ENCODE results near the gene WHRN. TPM values are rescaled to one million over a fixed set of nuclear protein-coding genes. Genes with fewer than 3 reads are reported as not detected.

WHRN gene
- total RNA-seq, 4 donors from 2014 or later: 8.1 to 12.6 (median 10.7) TPM

DNA sequence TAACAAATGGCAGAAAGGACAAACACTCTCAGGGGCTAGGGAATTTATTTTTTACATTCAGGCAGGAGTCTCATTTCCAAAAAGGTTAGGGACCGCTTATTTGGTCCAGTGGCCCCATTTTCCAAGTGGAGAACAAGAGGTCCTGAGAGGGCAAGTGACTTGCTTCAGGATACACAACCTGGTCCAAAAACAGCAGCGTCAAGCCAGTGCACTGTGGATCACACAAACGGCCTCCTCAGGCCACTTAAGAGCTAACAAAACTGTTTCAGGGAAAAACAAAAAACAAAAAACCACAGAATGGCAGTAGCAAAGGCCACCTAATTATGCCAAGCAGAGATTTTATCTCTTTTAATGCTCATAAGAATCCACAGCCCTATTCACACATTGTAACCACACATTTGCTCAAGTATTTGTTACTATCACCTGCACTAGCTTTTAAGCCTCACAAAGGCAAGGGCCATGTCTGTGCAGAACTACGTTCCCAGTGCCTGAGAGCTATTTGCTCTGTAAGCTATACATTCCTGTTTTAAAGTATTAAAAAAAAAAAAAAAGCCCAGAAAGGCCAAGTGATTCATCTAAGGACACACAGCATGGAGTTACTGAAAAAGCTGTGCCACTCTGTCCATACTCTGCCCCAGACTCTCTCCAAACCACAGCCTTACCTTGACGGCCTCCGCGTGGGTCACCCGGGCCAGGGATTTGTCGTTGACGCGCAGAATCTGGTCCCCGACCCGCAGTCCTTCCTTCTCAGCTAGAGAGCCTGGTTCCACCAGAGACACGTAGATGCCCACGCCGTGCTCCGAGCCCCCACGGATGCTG is 1.5 kb downstream of the WHRN start:
- no peak for DNase-seq (ENCODE audit: extremely low spot score)
- Histone ChIP-seq H3K4me1 (peaks cover 11 to 61% (median 54%) of the 10 kb centered on the region in 4 donors), H3K9me3 (no peaks in the 10 kb centered on the region), H3K36me3 (no peaks in the 10 kb centered on the region), H3K4me3 (peak overlapping the region; percentile 61 to 89 (median 68)), H3K27me3 (no peaks in the 10 kb centered on the region), H3K27ac (replicated peaks in 1 of 4) (peak overlapping the region; percentile 87 to 90 (median 88))
- TF ChIP-seq EP300 (IDR thresholded peaks at IDR 0.05): no peak
- WGBS: 64% methylated on average over 16 of the region's 18 CpGs
- intact Hi-C loops (cut with DNase I): loop anchor here (5.0 to 10.0 kb wide), 2 partner anchors 84 to 111 kb away; partner anchors contain the start of genes ATP6V1G1 and TMEM268

DNA sequence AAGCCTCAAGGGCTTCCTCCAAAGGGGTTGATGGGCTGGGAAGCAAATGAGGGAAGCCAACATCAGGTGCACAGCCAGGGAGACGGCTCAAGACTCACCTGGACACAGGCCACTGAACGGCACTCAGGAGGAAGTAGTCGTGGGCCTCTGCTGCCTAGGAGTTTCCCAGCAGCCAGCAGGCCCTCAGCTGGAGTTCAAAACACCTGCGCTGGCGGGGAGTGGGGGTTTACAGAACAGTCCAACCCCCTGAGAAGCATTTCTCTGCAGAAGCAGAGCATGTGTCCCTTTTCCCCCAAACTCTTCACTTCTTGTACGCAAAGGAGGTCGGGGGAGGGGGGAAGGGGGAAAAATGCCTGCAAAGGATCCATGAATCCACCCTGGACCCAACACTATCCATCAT is 2.3 kb downstream of the WHRN start:
- H3K4me3 ChIP-seq: peak overlapping the region; percentile 61 to 89 (median 68)
- H3K36me3 ChIP-seq: no peaks in the 10 kb centered on the region
- no peaks in the 10 kb centered on the region for H3K9me3 ChIP-seq
- H3K27me3 ChIP-seq: no peaks in the 10 kb centered on the region
- DNase-seq (ENCODE audit: extremely low spot score): no peak
- TF ChIP-seq POLR2AphosphoS5 (IDR thresholded peaks at IDR 0.05) (no peak), POLR2A (IDR thresholded peaks at IDR 0.05; ENCODE audit: low read depth) (no peak), EP300 (IDR thresholded peaks at IDR 0.05) (no peak)
- TF ChIP-seq, protein P1, sequence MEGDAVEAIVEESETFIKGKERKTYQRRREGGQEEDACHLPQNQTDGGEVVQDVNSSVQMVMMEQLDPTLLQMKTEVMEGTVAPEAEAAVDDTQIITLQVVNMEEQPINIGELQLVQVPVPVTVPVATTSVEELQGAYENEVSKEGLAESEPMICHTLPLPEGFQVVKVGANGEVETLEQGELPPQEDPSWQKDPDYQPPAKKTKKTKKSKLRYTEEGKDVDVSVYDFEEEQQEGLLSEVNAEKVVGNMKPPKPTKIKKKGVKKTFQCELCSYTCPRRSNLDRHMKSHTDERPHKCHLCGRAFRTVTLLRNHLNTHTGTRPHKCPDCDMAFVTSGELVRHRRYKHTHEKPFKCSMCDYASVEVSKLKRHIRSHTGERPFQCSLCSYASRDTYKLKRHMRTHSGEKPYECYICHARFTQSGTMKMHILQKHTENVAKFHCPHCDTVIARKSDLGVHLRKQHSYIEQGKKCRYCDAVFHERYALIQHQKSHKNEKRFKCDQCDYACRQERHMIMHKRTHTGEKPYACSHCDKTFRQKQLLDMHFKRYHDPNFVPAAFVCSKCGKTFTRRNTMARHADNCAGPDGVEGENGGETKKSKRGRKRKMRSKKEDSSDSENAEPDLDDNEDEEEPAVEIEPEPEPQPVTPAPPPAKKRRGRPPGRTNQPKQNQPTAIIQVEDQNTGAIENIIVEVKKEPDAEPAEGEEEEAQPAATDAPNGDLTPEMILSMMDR (IDR thresholded peaks at IDR 0.05): no peak
- peak overlapping the region; percentile 87 to 90 (median 88) for H3K27ac ChIP-seq (replicated peaks in 1 of 4)
- intact Hi-C loops (cut with DNase I): loop anchor here (5.0 to 10.0 kb wide), 2 partner anchors 84 to 112 kb away; partner anchors contain the start of genes ATP6V1G1 and TMEM268
- H3K4me1 ChIP-seq: peaks cover 11 to 61% (median 54%) of the 10 kb centered on the region in 4 donors
- 55% methylated on average over 7 of the region's 7 CpGs for WGBS

DNA sequence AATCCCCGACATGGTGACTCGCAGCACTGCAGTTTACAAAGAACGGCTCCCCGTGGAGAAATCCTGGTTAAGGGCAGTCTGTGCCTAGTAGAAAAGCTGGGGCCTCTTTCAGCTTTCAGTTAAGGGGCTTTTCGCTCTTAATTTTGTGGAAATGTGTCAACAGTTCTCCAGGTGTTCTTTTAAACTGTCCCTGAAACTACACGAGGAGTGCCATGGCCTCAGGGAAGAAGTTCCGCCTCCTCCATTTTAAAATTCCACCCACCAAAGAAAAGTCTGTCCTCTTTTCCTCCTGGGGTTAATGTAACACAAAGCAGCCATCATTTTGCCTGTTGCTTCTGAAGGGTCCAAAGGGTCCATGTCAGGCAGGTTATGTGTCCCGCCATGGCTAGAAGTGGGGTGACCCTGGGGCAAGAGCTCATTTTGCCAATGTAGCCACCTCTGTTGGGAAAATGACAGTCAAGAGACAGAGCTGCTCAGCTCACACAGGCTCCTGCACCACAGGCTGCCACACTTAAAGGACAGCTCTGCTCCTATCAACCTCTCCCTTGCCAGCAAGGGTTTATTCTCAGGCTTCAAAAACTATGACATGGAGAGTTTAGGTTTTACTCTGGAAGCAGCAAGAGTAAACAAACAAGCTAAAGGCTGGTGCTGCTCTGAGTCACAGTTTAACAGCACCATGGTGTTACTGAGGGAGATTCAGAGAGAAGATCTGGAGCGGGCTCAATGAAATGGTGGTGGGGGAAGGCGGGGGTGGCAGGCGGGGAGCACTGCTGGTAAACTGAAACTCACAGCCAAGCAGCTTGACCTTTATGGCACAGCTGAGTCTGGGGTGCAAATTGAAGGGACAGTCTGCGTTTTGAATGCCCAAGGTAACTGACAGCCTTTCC is 3.2 kb downstream of the WHRN start:
- intact Hi-C loops (cut with DNase I): loop anchor here (5.0 to 10.0 kb wide), 2 partner anchors 85 to 113 kb away; partner anchors contain the start of genes ATP6V1G1 and TMEM268
- TF ChIP-seq POLR2AphosphoS5 (IDR thresholded peaks at IDR 0.05) (no peak), POLR2A (IDR thresholded peaks at IDR 0.05; ENCODE audit: low read depth) (no peak), EP300 (IDR thresholded peaks at IDR 0.05) (no peak)
- TF ChIP-seq, protein P1 (IDR thresholded peaks at IDR 0.05): no peak
- Histone ChIP-seq H3K9me3 (no peaks in the 10 kb centered on the region), H3K36me3 (no peaks in the 10 kb centered on the region), H3K27me3 (no peaks in the 10 kb centered on the region), H3K4me3 (peak overlapping the region; percentile 61 to 89 (median 68)), H3K4me1 (peaks cover 11 to 63% (median 56%) of the 10 kb centered on the region in 4 donors), H3K27ac (replicated peaks in 1 of 4) (peak overlapping the region; percentile 87 to 90 (median 88))
- DNase-seq (ENCODE audit: extremely low spot score): no peak
- WGBS: 43% methylated on average over 12 of the region's 12 CpGs

DNA sequence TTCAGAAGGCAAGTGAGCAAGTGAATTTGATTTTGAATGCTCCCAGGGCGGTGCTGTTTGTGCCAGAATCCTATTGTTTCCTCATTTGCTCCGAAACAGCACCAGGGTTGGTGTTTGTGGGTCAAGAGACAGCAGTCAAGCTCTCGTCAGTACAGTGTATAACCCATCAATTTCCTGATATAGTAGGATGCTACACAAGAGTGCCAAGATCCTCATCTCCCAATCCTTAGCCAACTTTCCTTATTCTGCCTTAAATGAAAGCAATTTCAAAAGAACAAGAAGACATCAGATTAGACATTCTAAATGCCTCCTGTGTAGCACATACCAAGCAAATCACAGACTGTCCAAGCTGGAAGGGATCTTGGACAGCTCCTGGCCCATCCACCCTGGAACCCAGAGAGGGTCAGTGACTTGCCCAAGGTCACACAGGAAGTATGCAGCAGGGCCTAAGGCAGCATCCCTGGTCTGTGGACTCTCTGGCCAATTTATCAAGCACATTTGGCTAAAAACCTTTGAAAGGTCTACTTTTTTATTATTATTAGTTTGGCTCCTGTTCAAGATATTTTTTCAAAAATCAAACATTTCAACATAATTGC is 4.5 kb downstream of the WHRN start:
- no peak for DNase-seq (ENCODE audit: extremely low spot score)
- intact Hi-C loops (cut with DNase I): loop anchor here (5.0 to 10.0 kb wide), 2 partner anchors 87 to 114 kb away; partner anchors contain the start of genes ATP6V1G1 and TMEM268
- WGBS: 79% methylated on average over 2 of the region's 3 CpGs
- Histone ChIP-seq H3K4me1 (peaks cover 11 to 62% (median 54%) of the 10 kb centered on the region in 4 donors), H3K27ac (replicated peaks in 1 of 4) (peak overlapping the region; percentile 87 to 90 (median 88)), H3K9me3 (no peaks in the 10 kb centered on the region), H3K27me3 (no peaks in the 10 kb centered on the region), H3K36me3 (no peaks in the 10 kb centered on the region), H3K4me3 (no peak overlapping the region)
- TF ChIP-seq POLR2A (IDR thresholded peaks at IDR 0.05; ENCODE audit: low read depth): no peak
- no peak for TF ChIP-seq EP300 (IDR thresholded peaks at IDR 0.05)

DNA sequence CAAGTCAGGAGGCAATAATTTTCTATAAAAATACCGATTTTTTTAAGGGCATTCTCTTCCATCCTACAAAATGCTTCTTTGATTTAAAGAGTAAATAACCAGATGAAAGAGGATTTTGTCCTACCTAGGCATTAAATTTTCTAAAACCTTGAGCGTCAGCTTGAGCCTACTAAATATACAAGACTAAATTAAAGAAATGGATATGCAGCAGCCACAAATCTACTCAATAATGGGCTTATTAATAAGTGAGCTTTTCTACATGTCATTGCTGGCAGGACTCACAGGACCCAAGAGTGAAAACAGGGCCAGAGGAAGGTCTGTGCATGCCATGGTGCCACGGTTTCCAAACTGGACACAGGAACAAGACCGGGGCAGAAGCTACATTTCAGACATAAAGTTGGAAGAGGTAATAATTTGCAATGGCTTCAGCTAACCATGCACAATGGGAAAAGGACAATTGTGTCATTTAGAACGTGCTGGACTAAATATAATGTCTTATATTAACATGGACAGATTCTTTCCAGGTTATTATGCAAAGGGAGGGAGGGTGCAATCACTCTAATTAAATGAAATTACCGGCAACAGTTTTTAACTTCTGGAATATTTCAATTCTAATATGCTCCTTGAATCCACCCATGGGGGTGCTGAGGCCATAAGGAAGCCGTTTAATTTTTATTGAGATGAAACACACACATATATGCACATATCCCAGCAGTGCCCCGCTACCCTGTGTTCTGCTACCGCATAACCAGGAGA is 5.2 kb downstream of the WHRN start:
- TF ChIP-seq EP300 (IDR thresholded peaks at IDR 0.05): no peak
- TF ChIP-seq, protein P1 (IDR thresholded peaks at IDR 0.05): no peak
- TF ChIP-seq POLR2AphosphoS5 (IDR thresholded peaks at IDR 0.05): no peak
- TF ChIP-seq POLR2A (IDR thresholded peaks at IDR 0.05; ENCODE audit: low read depth): no peak
- Histone ChIP-seq H3K36me3 (no peaks in the 10 kb centered on the region), H3K4me1 (peaks cover 10 to 59% (median 50%) of the 10 kb centered on the region in 4 donors), H3K27ac (replicated peaks in 1 of 4) (peak overlapping the region in 1 of 4 donors; percentile 90), H3K4me3 (no peak overlapping the region), H3K27me3 (no peaks in the 10 kb centered on the region), H3K9me3 (no peaks in the 10 kb centered on the region)
- DNase-seq (ENCODE audit: extremely low spot score): no peak
- WGBS: 72% methylated on average over 9 of the region's 9 CpGs
- intact Hi-C loops (cut with DNase I): loop anchor here (5.0 to 10.0 kb wide), 2 partner anchors 87 to 115 kb away; partner anchors contain the start of genes ATP6V1G1 and TMEM268
